SK-N-SH treated with all-trans-retinoic acid at 6 μM for 48 hours (cell line): ENCODE measurements around the gene RGL1.

Experiments
- ATAC-seq: fragments of 200-7000 bp; cut with Tn5 transposase; 3 replicates; pipeline ENCODE4 v1.9.1; 2020; ENCODE audit warnings: mild to moderate bottlenecking, moderate library complexity
- ARNTL ChIP-seq: fragments of 450-650 bp; formaldehyde crosslinking; IDR thresholded peaks from 2 replicates; pipeline ENCODE4 v1.5.0; 2020; ENCODE audit warnings: low read depth, mild to moderate bottlenecking, moderate library complexity, borderline replicate concordance
- BACH2 ChIP-seq: fragments of 250-450 bp; sonication (Bioruptor Pico); IDR thresholded peaks from 2 replicates; pipeline ENCODE4 v1.9.0; 2021; ENCODE audit warnings: mild to moderate bottlenecking, borderline replicate concordance
- CREB5 ChIP-seq: fragments of 250-450 bp; sonication (Bioruptor Pico); IDR thresholded peaks from 2 replicates; pipeline ENCODE4 v1.5.1; 2020; ENCODE audit warnings: low read depth, mild to moderate bottlenecking, moderate library complexity
- ESRRG ChIP-seq: fragments of 250-450 bp; sonication (Bioruptor Pico); IDR thresholded peaks from 2 replicates; pipeline ENCODE4 v1.6.1; 2021; ENCODE audit warnings: mild to moderate bottlenecking
- GLIS3 ChIP-seq: fragments of 250-450 bp; sonication (Bioruptor Pico); IDR thresholded peaks from 2 replicates; pipeline ENCODE4 v1.5.0; 2020; ENCODE audit warnings: mild to moderate bottlenecking, moderate library complexity
- OSR1 ChIP-seq: fragments of 250-450 bp; sonication (Bioruptor Pico); IDR thresholded peaks from 2 replicates; pipeline ENCODE4 v1.8.0; 2022; ENCODE audit warnings: moderate library complexity, mild to moderate bottlenecking, inconsistent platforms
- RARB ChIP-seq: fragments of 250-450 bp; sonication (Bioruptor Pico); IDR thresholded peaks from 2 replicates; pipeline ENCODE4 v1.8.0; 2021; ENCODE audit warnings: mild to moderate bottlenecking, moderate library complexity
- TOX ChIP-seq: fragments of 250-450 bp; sonication (Bioruptor Pico); IDR thresholded peaks from 2 replicates; pipeline ENCODE4 v1.8.0; 2021; ENCODE audit warnings: mild to moderate bottlenecking, moderate library complexity, borderline replicate concordance
- TSHZ2 ChIP-seq: fragments of 250-450 bp; sonication (Bioruptor Pico); IDR thresholded peaks from 2 replicates; pipeline ENCODE4 v1.5.0; 2020; ENCODE audit warnings: mild to moderate bottlenecking, moderate library complexity
- ZC3H10 ChIP-seq: fragments of 250-450 bp; sonication (Bioruptor Pico); IDR thresholded peaks from 2 replicates; pipeline ENCODE4 v1.5.1; 2021; ENCODE audit warnings: mild to moderate bottlenecking, moderate library complexity
- ZFP3 ChIP-seq: fragments of 250-450 bp; sonication (Bioruptor Pico); IDR thresholded peaks from 2 replicates; pipeline ENCODE4 v1.5.0; 2020; ENCODE audit warnings: mild to moderate bottlenecking, moderate library complexity
- ZNF565 ChIP-seq: fragments of 450-650 bp; formaldehyde crosslinking; conservative IDR thresholded peaks from 2 replicates; pipeline ENCODE4 v1.5.0; 2020; ENCODE audit warnings: low read depth, mild to moderate bottlenecking, moderate library complexity
- ZNF70 ChIP-seq: fragments of 450-650 bp; formaldehyde crosslinking; IDR thresholded peaks from 2 replicates; pipeline ENCODE4 v1.5.0; 2020; ENCODE audit warnings: mild to moderate bottlenecking, moderate library complexity
- ZNF8 ChIP-seq: fragments of 450-650 bp; formaldehyde crosslinking; IDR thresholded peaks from 2 replicates; pipeline ENCODE4 v1.5.0; 2020; ENCODE audit warnings: mild to moderate bottlenecking, moderate library complexity
- TF ChIP-seq, protein P1 (sequence below): fragments of 250-450 bp; sonication (Bioruptor Pico); IDR thresholded peaks from 2 replicates; pipeline ENCODE4 v1.5.1; 2021; ENCODE audit warnings: mild to moderate bottlenecking, moderate library complexity
- TF ChIP-seq, protein P2 (sequence below): fragments of 250-450 bp; sonication (Bioruptor Pico); IDR thresholded peaks from 2 replicates; pipeline ENCODE4 v1.8.0; 2021; ENCODE audit warnings: low read depth, mild to moderate bottlenecking, moderate library complexity, borderline replicate concordance

RGL1 gene

GRCh38 chr1:183877053-183877720, 72.3 kb downstream of the RGL1 start:
- TF ChIP-seq, protein P1, sequence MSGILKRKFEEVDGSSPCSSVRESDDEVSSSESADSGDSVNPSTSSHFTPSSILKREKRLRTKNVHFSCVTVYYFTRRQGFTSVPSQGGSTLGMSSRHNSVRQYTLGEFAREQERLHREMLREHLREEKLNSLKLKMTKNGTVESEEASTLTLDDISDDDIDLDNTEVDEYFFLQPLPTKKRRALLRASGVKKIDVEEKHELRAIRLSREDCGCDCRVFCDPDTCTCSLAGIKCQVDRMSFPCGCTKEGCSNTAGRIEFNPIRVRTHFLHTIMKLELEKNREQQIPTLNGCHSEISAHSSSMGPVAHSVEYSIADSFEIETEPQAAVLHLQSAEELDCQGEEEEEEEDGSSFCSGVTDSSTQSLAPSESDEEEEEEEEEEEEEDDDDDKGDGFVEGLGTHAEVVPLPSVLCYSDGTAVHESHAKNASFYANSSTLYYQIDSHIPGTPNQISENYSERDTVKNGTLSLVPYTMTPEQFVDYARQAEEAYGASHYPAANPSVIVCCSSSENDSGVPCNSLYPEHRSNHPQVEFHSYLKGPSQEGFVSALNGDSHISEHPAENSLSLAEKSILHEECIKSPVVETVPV (CRISPR knock-in tag), result no peak
- TF ChIP-seq ARNTL (CRISPR knock-in tag), result no peak
- no peak for TF ChIP-seq ZC3H10 (CRISPR knock-in tag)
- TF ChIP-seq ZNF70 (CRISPR knock-in tag), result no peak
- no peak for TF ChIP-seq RARB (CRISPR knock-in tag)
- TF ChIP-seq GLIS3 (CRISPR knock-in tag), result no peak
- no peak for TF ChIP-seq ESRRG (CRISPR knock-in tag)
- no peak for TF ChIP-seq ZNF8 (CRISPR knock-in tag)
- TF ChIP-seq OSR1 (CRISPR knock-in tag), result no peak
- no peak for TF ChIP-seq ZFP3 (CRISPR knock-in tag)
- peak; percentile 47 for ATAC-seq

DNA sequence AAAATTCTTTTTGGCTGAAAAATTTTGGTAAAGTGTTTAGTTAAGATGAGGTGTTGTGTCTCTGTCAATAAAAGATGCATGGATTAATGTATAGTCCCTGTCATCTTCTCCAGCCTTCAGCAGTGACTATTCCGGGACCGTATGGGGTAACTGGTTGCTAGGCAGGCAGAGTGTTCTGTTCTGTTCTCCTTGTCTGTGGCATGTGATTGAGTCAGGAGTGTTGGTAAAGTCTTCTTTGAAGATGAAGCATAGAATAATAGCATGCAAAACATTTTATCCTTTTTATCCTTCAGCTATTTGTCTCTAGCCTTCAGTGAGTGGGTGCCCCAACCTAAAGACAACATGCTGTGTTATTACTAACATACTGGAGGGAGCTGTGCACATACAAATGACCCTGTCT, 74.6 kb downstream of the RGL1 start:
- TF ChIP-seq, protein P2, sequence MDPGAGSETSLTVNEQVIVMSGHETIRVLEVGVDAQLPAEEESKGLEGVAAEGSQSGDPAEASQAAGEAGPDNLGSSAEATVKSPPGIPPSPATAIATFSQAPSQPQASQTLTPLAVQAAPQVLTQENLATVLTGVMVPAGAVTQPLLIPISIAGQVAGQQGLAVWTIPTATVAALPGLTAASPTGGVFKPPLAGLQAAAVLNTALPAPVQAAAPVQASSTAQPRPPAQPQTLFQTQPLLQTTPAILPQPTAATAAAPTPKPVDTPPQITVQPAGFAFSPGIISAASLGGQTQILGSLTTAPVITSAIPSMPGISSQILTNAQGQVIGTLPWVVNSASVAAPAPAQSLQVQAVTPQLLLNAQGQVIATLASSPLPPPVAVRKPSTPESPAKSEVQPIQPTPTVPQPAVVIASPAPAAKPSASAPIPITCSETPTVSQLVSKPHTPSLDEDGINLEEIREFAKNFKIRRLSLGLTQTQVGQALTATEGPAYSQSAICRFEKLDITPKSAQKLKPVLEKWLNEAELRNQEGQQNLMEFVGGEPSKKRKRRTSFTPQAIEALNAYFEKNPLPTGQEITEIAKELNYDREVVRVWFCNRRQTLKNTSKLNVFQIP (CRISPR knock-in tag), result no peak
- no peak for TF ChIP-seq TSHZ2 (CRISPR knock-in tag)
- ATAC-seq, result no peak

DNA sequence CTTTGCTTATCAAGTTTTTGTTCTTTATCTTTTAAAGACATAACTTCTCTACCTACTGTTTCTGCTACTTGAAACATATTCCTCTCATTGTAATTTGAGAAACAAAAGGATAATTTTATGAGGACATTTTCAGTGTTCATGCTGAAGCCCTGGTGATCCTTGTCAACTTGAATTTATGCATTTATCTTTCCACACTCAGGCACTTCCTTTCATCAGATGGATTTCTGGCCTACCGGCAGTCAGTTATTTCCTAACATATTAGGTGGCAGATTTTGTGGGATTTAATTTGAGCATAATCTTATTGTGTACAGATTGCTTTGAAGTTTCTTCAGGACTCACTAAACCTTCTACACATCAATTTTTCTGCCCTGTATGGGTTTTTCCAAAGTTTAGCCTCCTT, 75.0 kb downstream of the RGL1 start:
- TF ChIP-seq TOX (CRISPR knock-in tag) (no peak), ZFP3 (CRISPR knock-in tag) (no peak), GLIS3 (CRISPR knock-in tag) (no peak)
- no peak for ATAC-seq

GRCh38 chr1:183880531-183881243, 75.8 kb downstream of the RGL1 start:
- TF ChIP-seq ZNF8 (CRISPR knock-in tag) (no peak), ZNF565 (CRISPR knock-in tag) (no peak), BACH2 (no peak)
- ATAC-seq, result no peak

GRCh38 chr1:183881387-183882131, 76.6 kb downstream of the RGL1 start:
- TF ChIP-seq CREB5 (CRISPR knock-in tag), result peak; percentile 91
- 0 out of 2 replicates have a peak, but pooled peaks have one; percentile 14 for TF ChIP-seq ZFP3 (CRISPR knock-in tag)
- no peak for TF ChIP-seq BACH2
- peak; percentile 93 for ATAC-seq
